Epidermal melanocyte (primary cell): ENCODE results near the gene TBX15.

Source experiments
- DNase-seq: peaks from one replicate; pipeline ENCODE4 v3.0.0; 2011; ENCODE audit warnings: low spot score; ENCODE audit not compliant: insufficient read length

Gene TBX15

DNA sequence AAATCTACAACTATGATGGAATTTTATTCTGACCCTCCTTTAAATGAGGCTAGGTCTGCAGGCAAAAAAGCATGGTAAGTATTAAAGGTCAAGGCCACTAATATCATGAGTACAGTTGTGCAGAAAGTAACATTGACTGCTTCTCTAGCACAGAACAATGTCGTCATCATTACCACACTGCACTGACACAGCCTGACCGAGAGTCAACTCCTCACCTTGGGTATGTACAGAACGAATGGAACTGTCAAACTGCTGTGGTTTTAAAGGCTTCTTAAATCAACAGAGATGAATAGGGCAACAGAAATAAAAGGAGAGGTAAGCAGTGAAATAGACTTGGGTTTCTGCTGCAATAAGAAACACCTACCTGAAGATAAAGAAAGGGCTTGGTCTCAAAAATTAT lies 88.8 kb downstream of the TBX15 start:
- DNase-seq, result no peak

DNA sequence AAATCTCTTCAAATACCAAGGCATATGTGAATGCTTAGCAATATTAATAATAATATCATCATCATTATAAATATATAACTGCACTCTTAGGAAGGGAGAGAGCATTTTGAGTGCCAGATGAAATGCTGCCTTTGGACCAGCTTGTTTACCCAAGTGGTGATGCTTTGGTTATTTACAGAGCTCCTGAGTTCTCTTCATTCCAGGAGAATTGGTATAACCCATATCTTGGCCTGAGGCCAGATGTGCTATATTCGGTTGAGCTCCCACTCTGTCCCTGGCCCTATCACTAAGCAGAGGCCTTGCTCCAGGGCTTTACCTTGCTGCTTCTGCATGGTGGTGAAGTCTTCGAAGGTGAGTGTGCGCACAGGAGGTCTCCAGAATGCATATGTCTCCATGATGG lies 89.4 kb downstream of the TBX15 start:
- no peak for DNase-seq

DNA sequence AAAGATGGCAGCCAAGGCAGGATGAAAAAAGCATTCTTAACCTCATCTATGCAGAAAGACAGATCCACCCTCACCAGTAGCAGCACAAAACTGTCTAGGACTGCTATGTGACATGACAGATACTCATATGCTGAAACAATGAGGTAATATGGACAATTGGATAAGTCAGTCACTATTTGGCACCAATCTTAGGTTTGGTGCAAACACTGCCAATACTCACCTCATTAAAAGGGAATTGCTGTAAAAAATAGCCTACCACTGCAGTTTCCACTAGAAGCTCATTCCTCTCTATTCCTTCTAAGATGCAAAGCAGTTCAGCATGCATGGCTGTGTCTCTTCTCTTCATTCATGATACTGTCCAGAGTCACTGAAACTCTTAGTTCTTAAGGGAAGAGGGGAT lies 91.7 kb downstream of the TBX15 start:
- no peak for DNase-seq

DNA sequence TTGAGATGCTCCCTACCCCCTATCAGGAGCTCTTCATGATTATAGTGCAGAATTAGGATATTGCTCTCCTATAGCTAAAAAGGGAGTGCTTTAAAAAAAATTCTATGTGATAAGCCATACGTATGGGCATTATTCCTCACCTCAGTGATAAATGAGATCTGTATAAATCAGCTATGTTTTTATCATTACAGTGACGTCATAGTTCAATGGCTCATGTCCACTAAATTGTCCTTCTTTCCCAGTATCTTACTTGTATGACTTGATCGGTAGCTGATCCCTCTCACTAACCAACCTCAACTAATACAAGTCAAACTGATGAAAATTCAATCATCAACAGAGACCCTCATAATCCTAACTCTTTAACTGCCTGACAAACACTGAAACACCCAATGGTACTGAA lies 93.3 kb downstream of the TBX15 start:
- DNase-seq, result no peak

DNA sequence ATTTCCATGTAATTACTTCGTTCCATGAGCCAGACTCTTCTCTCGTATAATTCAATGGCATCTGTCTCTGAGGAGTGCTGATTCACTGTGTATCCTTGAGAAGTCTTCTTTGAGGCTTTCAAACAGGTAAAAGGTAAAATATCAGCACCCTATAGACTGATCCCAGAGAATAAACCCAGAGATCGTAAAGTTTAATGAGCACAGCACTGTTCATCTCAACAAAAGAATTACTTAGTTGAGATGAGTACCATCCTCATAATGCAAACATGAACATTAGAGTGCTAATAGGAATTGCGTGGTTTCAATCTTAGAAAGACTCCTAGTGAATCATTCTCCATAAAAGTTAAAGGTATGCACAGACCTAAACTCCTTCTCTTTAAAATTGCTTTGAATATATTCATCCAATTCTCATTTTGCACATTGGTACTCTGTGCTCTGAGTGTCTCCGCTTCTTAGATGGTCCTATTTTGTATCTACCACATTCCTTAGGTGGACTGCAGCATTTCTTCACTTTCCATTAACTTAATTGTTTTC lies 97.2 kb downstream of the TBX15 start:
- no peak for DNase-seq

DNA sequence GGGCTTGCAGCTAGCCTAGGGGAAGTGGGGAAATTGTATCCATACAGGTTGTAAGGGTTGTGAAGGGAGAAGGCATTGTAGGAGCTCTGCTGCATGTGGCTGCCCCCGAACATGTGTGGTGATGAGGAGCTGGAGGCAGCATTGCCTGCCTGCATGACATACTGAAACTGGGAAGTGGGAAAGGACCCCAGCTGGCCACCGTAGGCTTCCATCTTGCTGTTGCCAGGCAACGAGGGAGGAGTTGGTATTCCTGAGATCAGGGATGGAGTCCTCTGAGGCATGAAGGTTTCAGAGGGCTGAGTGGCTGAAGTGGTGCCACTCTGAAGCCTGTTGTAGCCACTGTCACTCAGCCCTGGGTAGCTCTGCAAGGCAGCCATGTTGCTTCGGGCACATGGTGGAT lies 103.2 kb downstream of the TBX15 start:
- DNase-seq, result no peak

DNA sequence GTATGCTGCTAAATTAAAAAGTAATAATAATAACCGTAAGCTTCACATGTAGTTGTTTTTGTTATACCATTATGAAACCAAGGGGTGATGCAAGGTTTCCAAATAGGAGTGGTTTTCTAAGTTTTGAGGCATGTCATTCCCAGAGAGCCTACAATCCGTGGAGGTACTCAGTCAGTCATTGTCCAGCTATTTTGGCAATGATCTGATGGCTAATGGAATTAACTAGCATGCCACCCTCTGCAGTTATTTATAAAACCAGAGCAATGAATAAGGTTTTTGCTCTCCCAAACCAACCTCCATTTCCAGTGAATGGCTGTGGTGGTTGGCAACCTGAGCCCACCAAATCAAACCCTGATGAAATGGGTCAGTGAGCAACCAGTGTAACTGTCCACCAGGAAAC lies 106.4 kb downstream of the TBX15 start:
- no peak for DNase-seq

DNA sequence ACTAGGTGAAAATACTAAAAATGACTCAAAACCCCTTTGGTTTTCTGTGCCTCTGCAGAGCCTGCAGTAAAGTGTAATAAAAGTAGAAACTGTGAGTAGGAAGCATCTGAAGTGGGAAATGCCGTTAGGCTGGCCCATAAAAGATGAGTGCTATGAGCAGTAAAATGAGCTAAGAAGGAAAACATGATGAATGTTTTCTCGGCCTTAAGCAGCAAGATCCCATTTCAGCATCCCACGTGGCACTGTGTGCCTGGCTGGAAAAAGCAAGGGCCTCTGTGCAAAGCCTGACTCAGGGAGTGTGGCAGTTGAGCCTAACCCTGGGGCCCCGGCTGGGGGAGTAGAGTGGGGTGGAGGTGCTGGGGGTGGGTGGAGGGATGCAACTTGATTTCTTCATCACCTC lies 109.5 kb downstream of the TBX15 start:
- DNase-seq, result no peak

DNA sequence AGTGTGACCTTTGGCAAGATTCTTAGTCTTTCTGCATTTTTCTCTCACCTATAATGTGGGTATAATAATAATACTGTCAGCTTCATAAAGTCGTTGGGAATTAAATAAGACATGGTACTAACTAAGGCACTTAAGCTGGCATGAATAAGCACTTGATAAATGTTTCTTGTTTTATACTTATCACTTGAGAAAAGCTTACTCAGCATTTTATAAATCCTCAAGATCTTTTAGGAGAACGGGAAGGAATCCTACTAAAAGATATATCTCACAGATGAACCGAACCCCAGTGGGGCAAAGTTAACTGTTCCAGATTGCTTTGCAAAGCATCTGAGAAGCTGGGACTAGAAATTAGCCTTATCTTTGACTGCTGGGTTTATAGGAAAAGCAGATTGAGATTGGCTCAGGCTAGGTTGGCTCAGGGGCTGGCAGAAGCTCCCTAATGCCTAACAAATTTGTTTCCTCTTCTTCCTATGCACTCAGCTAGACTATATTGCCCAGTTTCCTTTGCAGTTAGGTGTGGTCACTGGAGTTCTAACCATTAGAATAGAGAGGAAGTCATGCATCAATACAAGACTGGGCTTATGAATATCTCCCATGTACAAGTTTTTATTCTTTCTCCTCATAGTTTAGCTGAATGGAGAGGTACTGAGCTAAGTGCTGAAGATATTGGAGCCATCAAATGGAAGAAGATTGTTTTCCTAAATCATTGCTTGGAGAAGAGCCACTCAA lies 110.3 kb downstream of the TBX15 start:
- DNase-seq, result no peak

DNA sequence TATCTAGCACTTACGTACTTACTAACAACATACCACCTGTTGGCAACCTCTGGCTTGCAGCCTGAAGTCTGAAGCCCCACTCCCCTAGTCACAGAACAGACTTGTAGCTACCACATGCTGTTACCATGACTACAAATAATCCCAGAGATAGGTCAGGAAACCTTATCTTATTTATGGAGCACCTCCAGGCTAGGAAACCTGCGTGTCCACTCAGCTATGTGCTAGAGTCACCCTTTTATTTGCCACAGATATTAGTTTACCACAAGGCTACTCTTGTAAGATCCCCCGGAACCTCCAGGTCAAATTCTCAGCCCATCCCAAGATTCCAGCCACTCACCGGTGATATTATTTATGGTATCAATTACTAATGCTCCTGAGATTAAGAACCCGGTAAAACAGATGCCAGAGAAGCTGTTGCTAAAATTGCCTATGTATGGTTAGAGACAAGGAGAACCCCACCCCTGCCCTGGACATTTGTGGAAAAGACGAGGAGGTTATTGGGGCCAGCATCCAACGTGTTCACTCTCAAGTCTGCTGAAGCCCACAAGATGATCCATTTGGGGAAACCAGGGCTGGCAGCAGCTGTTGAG lies 116.5 kb downstream of the TBX15 start:
- DNase-seq, result no peak

DNA sequence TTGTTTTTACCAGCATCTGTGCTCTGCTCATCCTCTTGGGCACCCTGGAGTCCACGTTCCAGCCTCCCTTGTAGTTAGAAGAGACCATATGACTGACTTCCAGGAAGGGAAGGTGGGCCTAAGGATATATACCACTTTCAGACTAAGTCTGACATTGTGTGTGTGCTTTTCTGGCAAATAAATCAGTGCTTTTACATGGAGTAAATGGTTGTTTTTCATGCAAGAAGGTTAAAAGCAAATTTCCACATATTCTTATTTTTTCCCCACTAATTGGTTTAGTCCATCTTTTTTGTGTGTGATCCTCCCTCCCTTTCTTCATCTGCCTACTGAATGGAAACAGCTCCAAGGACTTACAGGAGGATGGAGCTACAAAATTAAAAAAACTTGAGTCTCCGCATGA lies 119.8 kb downstream of the TBX15 start:
- no peak for DNase-seq

DNA sequence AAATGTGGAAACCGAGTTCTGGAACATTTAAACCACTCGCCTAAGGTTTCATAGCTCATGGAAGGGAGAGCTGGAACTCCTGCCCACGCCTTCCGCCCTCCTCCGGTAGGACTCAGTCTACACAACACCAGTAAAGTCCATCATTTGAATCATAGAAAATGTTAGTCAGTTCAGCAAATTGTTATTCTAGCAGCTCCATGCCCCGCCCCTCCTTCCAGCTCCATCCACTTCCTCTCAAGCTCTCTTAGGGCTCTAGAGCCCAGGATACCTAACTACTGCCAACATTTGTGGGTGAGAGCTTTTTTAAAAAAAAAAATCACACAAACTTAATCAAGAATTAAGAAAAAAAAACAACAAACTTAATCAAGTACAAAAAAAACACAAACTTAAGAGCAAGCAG lies 121.8 kb downstream of the TBX15 start:
- no peak for DNase-seq

DNA sequence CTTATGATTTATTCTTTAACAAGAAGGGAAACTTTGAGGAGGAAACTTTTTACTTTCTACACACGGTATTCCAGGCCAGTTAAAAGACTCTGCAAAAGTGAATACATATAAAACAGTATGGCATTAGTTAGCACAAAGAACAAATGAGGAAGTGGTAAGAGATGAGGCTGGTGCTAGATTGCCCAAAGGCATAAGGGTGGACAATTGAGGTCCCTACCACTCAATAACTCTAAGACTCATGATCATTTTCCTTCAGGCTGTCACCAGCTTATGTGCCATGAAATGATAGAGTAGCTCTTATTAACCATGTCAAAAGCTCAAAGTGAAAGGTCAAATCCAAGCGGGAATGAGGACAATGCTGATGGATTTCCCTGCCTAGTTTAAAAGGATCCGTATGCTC lies 124.5 kb downstream of the TBX15 start:
- DNase-seq, result no peak

DNA sequence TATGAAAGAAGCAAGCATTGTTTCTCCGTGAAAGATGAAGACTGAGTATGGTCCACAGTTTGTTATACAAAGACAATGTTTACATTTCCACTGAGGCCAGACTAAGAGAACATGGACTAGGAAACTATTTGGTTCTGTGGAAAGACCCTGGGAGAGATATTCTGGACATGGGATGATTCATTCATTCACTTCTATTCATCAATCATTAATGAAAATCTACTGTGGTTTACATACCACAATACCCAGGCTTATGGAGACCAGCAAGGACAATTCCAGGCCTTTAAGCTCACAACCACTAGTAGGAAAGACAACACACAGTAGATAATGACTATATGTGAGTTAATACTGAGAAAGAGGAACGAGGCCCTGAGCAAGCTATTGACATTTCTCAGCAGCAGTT lies 125.4 kb downstream of the TBX15 start:
- no peak for DNase-seq

DNA sequence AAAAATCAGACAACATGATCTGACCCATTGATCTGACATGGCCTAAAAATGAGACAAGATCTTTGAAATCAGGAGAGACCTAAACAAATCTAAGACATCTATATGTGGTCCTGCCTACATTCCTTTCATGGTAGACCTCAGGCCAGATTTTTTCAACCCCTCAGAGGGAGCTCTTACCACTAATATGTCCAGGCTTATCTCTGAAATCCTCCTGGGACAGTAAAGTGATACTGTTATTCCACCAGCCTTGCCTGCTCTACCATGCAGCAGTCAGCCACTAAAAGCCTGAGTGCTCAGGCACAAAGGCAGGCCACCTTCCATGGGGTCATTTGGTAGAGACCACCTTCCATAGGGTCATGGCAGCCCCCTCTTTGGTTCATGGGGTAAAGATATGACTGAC lies 126.9 kb downstream of the TBX15 start:
- no peak for DNase-seq

DNA sequence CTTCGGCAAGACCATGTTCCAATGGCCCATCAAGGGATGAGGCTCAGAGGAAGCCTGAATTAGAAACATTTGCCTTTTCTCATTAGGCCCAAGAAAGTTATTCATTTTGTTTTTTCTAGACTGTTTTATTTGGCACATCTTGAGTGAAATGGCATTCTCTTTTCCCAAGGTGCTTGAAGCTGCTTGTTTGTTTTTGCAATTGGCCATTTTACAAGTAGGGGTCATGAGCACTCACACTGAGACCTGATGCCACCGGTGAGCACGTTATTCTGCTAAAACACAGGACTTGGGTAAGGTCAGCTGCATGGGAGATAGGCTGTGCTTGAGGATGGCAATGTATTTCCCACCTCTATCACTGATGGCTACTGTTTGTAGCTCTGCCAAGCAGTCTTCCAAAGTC lies 128.1 kb downstream of the TBX15 start:
- DNase-seq, result no peak

DNA sequence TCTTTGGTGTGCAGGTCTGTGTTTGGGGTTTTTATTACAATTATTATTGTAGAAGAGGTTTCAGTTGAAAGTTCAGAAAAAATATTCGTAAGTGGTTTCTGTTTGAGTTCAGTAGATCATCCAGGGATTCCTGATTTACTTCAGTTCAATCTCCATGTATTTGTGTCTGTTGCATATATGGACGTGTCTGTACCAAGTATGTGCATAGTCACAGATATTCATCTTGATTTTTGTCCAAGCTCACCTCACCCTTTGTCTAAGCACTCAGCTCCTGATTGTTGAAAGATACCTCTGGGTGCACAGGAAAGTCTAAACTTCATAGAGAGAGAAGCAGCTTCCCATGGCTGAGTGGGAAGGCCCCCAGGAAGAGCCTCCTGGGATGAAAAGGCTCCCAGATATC lies 141.7 kb downstream of the TBX15 start:
- no peak for DNase-seq

DNA sequence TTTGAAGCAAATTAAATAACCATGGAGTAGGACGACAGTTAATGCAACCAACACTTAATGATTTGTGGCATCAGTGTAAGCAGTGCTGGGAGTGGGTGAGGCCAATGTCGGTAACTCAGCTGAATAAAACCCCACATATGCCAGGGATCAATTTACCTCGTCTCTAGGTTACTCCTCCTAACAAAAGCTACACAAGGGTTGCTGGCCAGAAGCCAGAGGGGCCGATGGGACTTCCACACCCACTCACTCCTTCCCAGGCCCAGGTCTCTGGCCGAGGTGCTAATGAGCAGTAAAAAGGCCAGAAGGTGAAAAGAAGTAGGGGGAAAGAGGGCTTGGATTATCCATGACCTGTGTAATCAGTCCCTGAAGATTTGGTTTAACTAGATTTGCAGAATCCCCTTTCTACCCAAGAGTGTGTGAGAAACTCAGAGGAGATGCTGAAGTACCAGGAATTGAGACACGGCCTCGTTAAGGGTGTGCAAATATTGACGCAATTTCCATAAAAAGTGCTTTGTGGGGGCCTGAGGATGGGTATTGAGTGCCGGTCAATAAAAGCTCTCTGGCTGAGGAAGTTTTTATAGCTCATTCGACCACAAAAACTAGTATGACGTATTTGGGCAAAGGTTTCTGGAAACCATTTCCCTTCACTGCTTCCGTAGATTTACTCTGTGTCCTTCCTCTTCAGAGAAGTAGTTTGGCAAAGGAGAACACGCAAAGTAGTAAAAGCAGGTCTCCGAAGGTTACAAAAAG lies 145.5 kb downstream of the TBX15 start:
- no peak for DNase-seq

DNA sequence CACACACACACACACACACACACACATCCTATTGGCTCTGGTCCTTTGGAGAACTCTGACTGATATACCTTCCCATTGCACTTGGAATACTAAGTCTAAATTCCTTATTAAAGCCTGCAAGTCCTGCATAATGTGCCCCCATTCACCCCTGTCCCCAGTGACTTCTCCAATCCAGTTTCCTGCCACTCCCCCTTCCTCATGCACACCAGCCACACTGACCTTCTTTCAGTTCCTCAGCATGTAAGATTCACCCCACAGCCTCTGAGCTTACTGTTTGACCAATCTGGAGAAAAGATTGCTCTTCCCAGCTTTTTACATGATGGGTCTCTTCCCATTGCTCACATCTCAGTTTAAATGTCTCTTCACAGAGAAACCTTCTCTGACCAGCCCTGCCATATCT lies 146.6 kb downstream of the TBX15 start:
- no peak for DNase-seq
